IPS-18c (cell line): ENCODE measurements around the gene NTM.

Source experiments
- H3K4me3 ChIP-seq: 2 replicates; pipeline ENCODE4 v1.7.0; 2013; ENCODE audit warnings: low read depth, mild to moderate bottlenecking, low read length, moderate library complexity; ENCODE audit not compliant: insufficient read depth
- H3K9me3 ChIP-seq: one replicate; pipeline ENCODE4 v1.6.1; 2013; ENCODE audit warnings: mild to moderate bottlenecking, low read length, moderate library complexity; ENCODE audit not compliant: control insufficient read depth, insufficient read depth

Gene NTM

GRCh38 chr11:131543389-131544025 lies 173.1 kb downstream of the NTM start:
- no peak overlapping the region for H3K4me3 ChIP-seq
- peaks cover 3% of the 10 kb centered on the region for H3K9me3 ChIP-seq

- H3K4me3 ChIP-seq: no peak overlapping the region
Observed at GRCh38 chr11:131544591-131544990, 174.2 kb downstream of the NTM start.

GRCh38 chr11:131546218-131546895 lies 175.9 kb downstream of the NTM start:
- H3K4me3 ChIP-seq: no peak overlapping the region
- H3K9me3 ChIP-seq: peaks cover 3% of the 10 kb centered on the region

More at GRCh38 chr11:131544591-131544990, 174.2 kb downstream of the NTM start:
- peaks cover 3% of the 10 kb centered on the region for H3K9me3 ChIP-seq

- no peak overlapping the region for H3K4me3 ChIP-seq
Observed at GRCh38 chr11:131549099-131549498, 178.7 kb downstream of the NTM start.

GRCh38 chr11:131549770-131550169 lies 179.4 kb downstream of the NTM start:
- H3K9me3 ChIP-seq: peaks cover 3% of the 10 kb centered on the region
- H3K4me3 ChIP-seq: no peak overlapping the region

More at GRCh38 chr11:131549099-131549498, 178.7 kb downstream of the NTM start:
- H3K9me3 ChIP-seq: peaks cover 3% of the 10 kb centered on the region

- H3K4me3 ChIP-seq: no peak overlapping the region
- no peaks in the 10 kb centered on the region for H3K9me3 ChIP-seq
Observed at GRCh38 chr11:131560287-131560686, 189.9 kb downstream of the NTM start.

GRCh38 chr11:131561501-131561900 lies 191.1 kb downstream of the NTM start:
- Histone ChIP-seq H3K4me3 (no peak overlapping the region), H3K9me3 (no peaks in the 10 kb centered on the region)

- H3K4me3 ChIP-seq: no peak overlapping the region
- no peaks in the 10 kb centered on the region for H3K9me3 ChIP-seq
Observed at GRCh38 chr11:131561972-131562371, 191.6 kb downstream of the NTM start.

GRCh38 chr11:131568318-131568717 lies 197.9 kb downstream of the NTM start:
- no peak overlapping the region for H3K4me3 ChIP-seq

GRCh38 chr11:131571571-131571970 lies 201.2 kb downstream of the NTM start:
- Histone ChIP-seq H3K9me3 (no peaks in the 10 kb centered on the region), H3K4me3 (no peak overlapping the region)

More at GRCh38 chr11:131568318-131568717, 197.9 kb downstream of the NTM start:
- no peaks in the 10 kb centered on the region for H3K9me3 ChIP-seq

- Histone ChIP-seq H3K9me3 (no peaks in the 10 kb centered on the region), H3K4me3 (no peak overlapping the region)
Observed at GRCh38 chr11:131572423-131572822, 202.0 kb downstream of the NTM start.

GRCh38 chr11:131579932-131580387 lies 209.5 kb downstream of the NTM start:
- H3K4me3 ChIP-seq: no peak overlapping the region
- H3K9me3 ChIP-seq: no peaks in the 10 kb centered on the region

GRCh38 chr11:131580476-131580875 lies 210.1 kb downstream of the NTM start:
- Histone ChIP-seq H3K4me3 (no peak overlapping the region), H3K9me3 (no peaks in the 10 kb centered on the region)

GRCh38 chr11:131581046-131581445 lies 210.6 kb downstream of the NTM start:
- no peaks in the 10 kb centered on the region for H3K9me3 ChIP-seq

GRCh38 chr11:131582021-131582525 lies 211.7 kb downstream of the NTM start:
- Histone ChIP-seq H3K4me3 (no peak overlapping the region), H3K9me3 (no peaks in the 10 kb centered on the region)

More at GRCh38 chr11:131581046-131581445, 210.6 kb downstream of the NTM start:
- H3K4me3 ChIP-seq: no peak overlapping the region

- no peaks in the 10 kb centered on the region for H3K9me3 ChIP-seq
- no peak overlapping the region for H3K4me3 ChIP-seq
Observed at GRCh38 chr11:131583421-131583820, 213.0 kb downstream of the NTM start.

GRCh38 chr11:131583938-131584337 lies 213.5 kb downstream of the NTM start:
- Histone ChIP-seq H3K4me3 (no peak overlapping the region), H3K9me3 (no peaks in the 10 kb centered on the region)
